Panc1 (cell line): Measurements from ENCODE around the gene LAMA5. TPM values are rescaled to one million over a fixed set of nuclear protein-coding genes. Genes with fewer than 3 reads are reported as not detected.

Experiments used
- ATAC-seq: fragments of 200-7000 bp; cut with Tn5 transposase; 2 replicates; pipeline ENCODE4 v1.9.1; 2020; ENCODE audit warnings: mild to moderate bottlenecking, moderate library complexity
- BruUV-seq: library from RNA; stranded (reverse); fragments of 400-500 nt; replicated peaks from 2 replicates; lab custom pipeline; 2021; lab: Mats Ljungman, UMichigan
- CTCF ChIA-PET: fragments of 300-600 bp; sonication (Branson Sonifier 250); formaldehyde crosslinking; loops from one replicate; lab custom pipeline; 2022; ENCODE audit warnings: antibody characterized with exemption; lab: Charles Lee
- POLR2A ChIA-PET: fragments of 300-600 bp; sonication (Branson Sonifier 250); formaldehyde crosslinking; loops from one replicate; lab custom pipeline; 2022; ENCODE audit warnings: antibody characterized with exemption; lab: Charles Lee
- DNase-seq: peaks from one replicate; pipeline ENCODE4 v3.0.0-alpha.2; 2010; ENCODE audit warnings: low read depth, low spot score
- H3K27ac ChIP-seq: 2 replicates; pipeline ENCODE4 v1.5.1; 2011; ENCODE audit warnings: mild to moderate bottlenecking, low read length, inconsistent platforms
- H3K27me3 ChIP-seq: fragments of 200-500 bp; sonication (Bioruptor generic); 2 replicates; pipeline ENCODE4 v1.6.0; 2014; ENCODE audit warnings: low read length, inconsistent platforms; ENCODE audit not compliant: control insufficient read depth, insufficient read depth
- H3K36me3 ChIP-seq: fragments of 200-500 bp; sonication (Bioruptor generic); 2 replicates; pipeline ENCODE4 v1.5.1; 2014; ENCODE audit warnings: inconsistent platforms, mild to moderate bottlenecking, low read length, moderate library complexity; ENCODE audit not compliant: control insufficient read depth, insufficient read depth
- H3K4me1 ChIP-seq: 2 replicates; pipeline ENCODE4 v1.5.1; 2011; ENCODE audit warnings: inconsistent platforms, mild to moderate bottlenecking, low read length, moderate library complexity; ENCODE audit not compliant: control insufficient read depth, insufficient read depth
- H3K4me3 ChIP-seq, 2 experiments: 2 replicates each; pipeline ENCODE4 v1.5.1; 2011 to 2012; ENCODE audit warnings: low read depth in 2 of 2, low read length in 2 of 2, mild to moderate bottlenecking in 2 of 2, inconsistent platforms in 1 of 2, moderate library complexity in 1 of 2
- H3K9me3 ChIP-seq: fragments of 200-500 bp; sonication (Bioruptor generic); 2 replicates; pipeline ENCODE4 v1.5.1; 2014; ENCODE audit warnings: low read depth, mild to moderate bottlenecking, inconsistent platforms, low read length, moderate library complexity; ENCODE audit not compliant: control insufficient read depth, insufficient read depth
- CTCF ChIP-seq: fragments of 450-650 bp; IDR thresholded peaks from 2 replicates; pipeline ENCODE4 v1.5.1; 2017; ENCODE audit warnings: mild to moderate bottlenecking
- POLR2AphosphoS5 ChIP-seq: IDR thresholded peaks from 2 replicates; pipeline ENCODE4 v1.6.1; 2012; ENCODE audit warnings: mild to moderate bottlenecking, low read depth, low read length, moderate library complexity
- REST ChIP-seq, 2 experiments: IDR thresholded peaks; 2 replicates each; pipeline ENCODE4 v1.6.1; 2011 to 2012; ENCODE audit warnings: low read depth in 2 of 2, control low read depth in 1 of 2, low read length in 1 of 2, mild to moderate bottlenecking in 1 of 2, moderate library complexity in 1 of 2; ENCODE audit not compliant: insufficient read depth in 1 of 2
- SIN3A ChIP-seq: IDR thresholded peaks from 2 replicates; pipeline ENCODE4 v1.6.1; 2012; ENCODE audit warnings: low read depth, mild to moderate bottlenecking, low read length, moderate library complexity, borderline replicate concordance; ENCODE audit not compliant: insufficient read depth
- TCF7L2 ChIP-seq: IDR thresholded peaks from 2 replicates; pipeline ENCODE4 v1.6.1; 2011; ENCODE audit warnings: mild to moderate bottlenecking, low read depth, low read length, inconsistent platforms
- in situ Hi-C: cut with HindIII; loops from 2 replicates; pipeline ENCODE4 v1.10.0; 2016; ENCODE audit warnings: low sequenced_read_pairs, low pct_unique_long_range_greater_than_20kb
- intact Hi-C: fragments of 100-400 bp; cut with micrococcal nuclease; formaldehyde crosslinking; loops from one replicate; pipeline ENCODE4 v1.10.0; 2022; ENCODE audit not compliant: unreplicated experiment
- total RNA-seq: library from RNA; stranded (reverse); gene quantifications from one replicate; pipeline ENCODE4 v1.2.1, GENCODE V29; 2021; ENCODE audit not compliant: unreplicated experiment

The LAMA5 gene
- total RNA-seq, 1 experiment from 2014 or later = 497 TPM

- Histone ChIP-seq H3K4me3 (no peak overlapping the region), H3K9me3 (peaks cover 4% of the 10 kb centered on the region; the same call in 1 of the 2 replicates), H3K4me1 (no peaks in the 10 kb centered on the region), H3K27me3 (no peaks in the 10 kb centered on the region), H3K27ac (no peak overlapping the region), H3K36me3 (no peaks in the 10 kb centered on the region)
- no peak for ATAC-seq
- DNase-seq = no peak
- TF ChIP-seq TCF7L2 (no peak), CTCF (no peak), SIN3A (no peak), POLR2AphosphoS5 (no peak), REST (IDR thresholded peaks at IDR 0.05; ENCODE audit: insufficient read depth in 1 of 2, low read depth in 2 of 2, low read length in 1 of 2) (no peak)
- in situ Hi-C loops = no loop called here
- BruUV-seq = no TSS peak
- POLR2A ChIA-PET = interaction anchor here (0.6 kb wide), 1 partner anchor 372 kb away, joined by 3 read pairs; no protein-coding TSS in a partner anchor
- CTCF ChIA-PET = no interaction called here
- intact Hi-C loops = no loop called here
Measured at GRCh38 chr20:62265365-62265764, 101.7 kb downstream of the LAMA5 start.

- CTCF ChIA-PET = no interaction called here
- no TSS peak for BruUV-seq
- no peaks in the 10 kb centered on the region for H3K27me3 ChIP-seq
- no peak overlapping the region for H3K4me3 ChIP-seq
- no peak for DNase-seq
- H3K36me3 ChIP-seq = no peaks in the 10 kb centered on the region
- H3K4me1 ChIP-seq = no peaks in the 10 kb centered on the region
- in situ Hi-C loops = no loop called here
- POLR2A ChIA-PET = no interaction called here
- ATAC-seq = no peak
- H3K9me3 ChIP-seq = peaks cover 4% of the 10 kb centered on the region; the same call in 1 of the 2 replicates
- intact Hi-C loops = no loop called here
- no peak for TF ChIP-seq TCF7L2
- no peak for TF ChIP-seq SIN3A
- TF ChIP-seq CTCF = no peak
- no peak for TF ChIP-seq POLR2AphosphoS5
- TF ChIP-seq REST (IDR thresholded peaks at IDR 0.05; ENCODE audit: insufficient read depth in 1 of 2, low read depth in 2 of 2, low read length in 1 of 2) = no peak
- H3K27ac ChIP-seq = no peak overlapping the region
Measured at GRCh38 chr20:62263396-62263795, 103.7 kb downstream of the LAMA5 start.
